GM23338 (cell line): ENCODE measurements around the gene TRNP1. TPM values are rescaled to one million over a fixed set of nuclear protein-coding genes. Genes with fewer than 3 reads are reported as not detected.

Source experiments
- ATAC-seq: fragments of 200-7000 bp; cut with Tn5 transposase; 3 replicates; pipeline ENCODE4 v1.9.1; 2020
- DNase-seq: peaks from one replicate; pipeline ENCODE4 v3.0.0-alpha.2; 2015; ENCODE audit warnings: low spot score
- H2AFZ ChIP-seq: fragments of 200-600 bp; sonication (generic); 2 replicates; pipeline ENCODE4 v1.8.0; 2016; ENCODE audit warnings: antibody characterized with exemption, mild to moderate bottlenecking, moderate library complexity
- H3F3A ChIP-seq: fragments of 200-600 bp; sonication (generic); replicated peaks from 2 replicates; pipeline ENCODE4 v1.8.0; 2017; ENCODE audit warnings: antibody characterized with exemption, mixed run types, low read depth
- H3K27ac ChIP-seq: fragments of 200-600 bp; sonication (generic); 2 replicates; pipeline ENCODE4 v1.6.1; 2016; ENCODE audit warnings: low read depth
- H3K27me3 ChIP-seq: fragments of 200-600 bp; sonication (generic); 2 replicates; pipeline ENCODE4 v1.8.0; 2016; ENCODE audit warnings: mild to moderate bottlenecking, mixed run types, moderate library complexity; ENCODE audit not compliant: insufficient read depth
- H3K36me3 ChIP-seq: fragments of 200-600 bp; sonication (generic); 2 replicates; pipeline ENCODE4 v1.8.0; 2016; ENCODE audit warnings: mild to moderate bottlenecking; ENCODE audit not compliant: insufficient read depth
- H3K4me1 ChIP-seq: fragments of 200-600 bp; sonication (generic); 2 replicates; pipeline ENCODE4 v1.8.0; 2016; ENCODE audit warnings: mild to moderate bottlenecking, moderate library complexity; ENCODE audit not compliant: insufficient read depth
- H3K4me2 ChIP-seq: fragments of 200-600 bp; sonication (generic); 2 replicates; pipeline ENCODE4 v1.7.1; 2017; ENCODE audit warnings: mixed run types
- H3K4me3 ChIP-seq: fragments of 200-600 bp; sonication (generic); 2 replicates; pipeline ENCODE4 v1.6.1; 2016; ENCODE audit warnings: mixed run types
- H3K79me2 ChIP-seq: fragments of 200-600 bp; sonication (generic); replicated peaks from 2 replicates; pipeline ENCODE4 v1.8.0; 2017; ENCODE audit warnings: mild to moderate bottlenecking; ENCODE audit not compliant: insufficient read depth
- H3K9me2 ChIP-seq: fragments of 200-600 bp; sonication (generic); 2 replicates; pipeline ENCODE4 v1.8.0; 2017; ENCODE audit not compliant: insufficient read depth
- H4K20me1 ChIP-seq: fragments of 200-600 bp; sonication (generic); replicated peaks from 2 replicates; pipeline ENCODE4 v1.8.0; 2017; ENCODE audit warnings: mild to moderate bottlenecking; ENCODE audit not compliant: insufficient read depth
- H3K27ac Mint-ChIP-seq: 2 replicates; pipeline ENCODE4 v1.8.0; 2020; ENCODE audit warnings: inconsistent platforms, mild to moderate bottlenecking, moderate library complexity, mixed read lengths
- H3K27me3 Mint-ChIP-seq: 3 replicates; pipeline ENCODE4 v1.8.0; 2022; ENCODE audit warnings: low read depth, mild to moderate bottlenecking, moderate library complexity, mixed read lengths, inconsistent platforms; ENCODE audit not compliant: insufficient read depth, poor library complexity
- H3K36me3 Mint-ChIP-seq: 3 replicates; pipeline ENCODE4 v1.8.0; 2021; ENCODE audit warnings: low read depth, mild to moderate bottlenecking, inconsistent platforms, moderate library complexity, mixed read lengths
- H3K4me1 Mint-ChIP-seq: 3 replicates; pipeline ENCODE4 v1.8.0; 2020; ENCODE audit warnings: mild to moderate bottlenecking, inconsistent platforms, mixed read lengths
- H3K4me3 Mint-ChIP-seq: 3 replicates; pipeline ENCODE4 v1.8.0; 2021; ENCODE audit warnings: moderate library complexity, mild to moderate bottlenecking, inconsistent platforms, mixed read lengths
- H3K9me3 Mint-ChIP-seq: 3 replicates; pipeline ENCODE4 v1.8.0; 2020; ENCODE audit warnings: moderate library complexity, mild to moderate bottlenecking, inconsistent platforms, mixed read lengths
- CTCF ChIP-seq, 2 experiments: fragments of 200-600 bp in 1 of 2; sonication (generic) in 1 of 2; conservative IDR thresholded peaks; 2 replicates each; pipeline versions ENCODE4 v1.5.1 to v1.6.1; 2016 to 2017; ENCODE audit warnings: antibody characterized with exemption in 2 of 2, low read depth in 2 of 2, mild to moderate bottlenecking in 2 of 2, moderate library complexity in 1 of 2
- ETS1 ChIP-seq: IDR thresholded peaks from 2 replicates; pipeline ENCODE4 v1.6.1; 2016; ENCODE audit warnings: antibody characterized with exemption
- EZH2 ChIP-seq: fragments of 200-600 bp; sonication (generic); IDR thresholded peaks from one replicate; pipeline ENCODE4 v1.8.0; 2017; ENCODE audit warnings: antibody characterized with exemption, mild to moderate bottlenecking, low read depth; ENCODE audit not compliant: unreplicated experiment
- NANOG ChIP-seq: IDR thresholded peaks from 2 replicates; pipeline ENCODE4 v1.6.1; 2016; ENCODE audit warnings: antibody characterized with exemption, borderline replicate concordance
- POLR2AphosphoS5 ChIP-seq: IDR thresholded peaks from 2 replicates; pipeline ENCODE4 v1.6.1; 2016; ENCODE audit warnings: antibody characterized with exemption, low read depth
- REST ChIP-seq: IDR thresholded peaks from one replicate; pipeline ENCODE4 v1.6.1; 2018; ENCODE audit warnings: antibody characterized with exemption; ENCODE audit not compliant: unreplicated experiment
- ZNF114 ChIP-seq: fragments of 250-450 bp; sonication (Bioruptor Pico); IDR thresholded peaks from 2 replicates; pipeline ENCODE4 v1.5.0; 2020; ENCODE audit warnings: mild to moderate bottlenecking, moderate library complexity
- polyA plus RNA-seq: library from polyadenylated mRNA; unstranded; fragments of >200 nt; fragmentation: Nextera tagmentation; extraction: Ambion mirVana; gene quantifications from 2 replicates; pipeline ENCODE4 v1.2.1, GENCODE V29; 2016
- total RNA-seq: library from RNA; depleted of rRNA; stranded (reverse); fragments of >200 nt; shearing (Covaris generic); gene quantifications from 2 replicates; pipeline ENCODE4 v1.2.3, GENCODE V29; 2014

TRNP1 gene
- total and polyA plus RNA-seq, 2 experiments from 2014 or later, result 21.2 to 54.3 TPM

GRCh38 chr1:26991310-26992116, 2.0 kb upstream of the TRNP1 start:
- Mint-ChIP-seq H3K27ac (no peak overlapping the region), H3K9me3 (no peaks in the 10 kb centered on the region), H3K4me1 (peaks cover 28% of the 10 kb centered on the region), H3K36me3 (peaks cover 16% of the 10 kb centered on the region), H3K27me3 (peaks cover 35% of the 10 kb centered on the region), H3K4me3 (peak overlapping the region; percentile 6; the same call in 1 of the 3 replicates)
- no peaks in the 10 kb centered on the region for H3K9me2 ChIP-seq
- H3K27me3 ChIP-seq, result no peaks in the 10 kb centered on the region
- peaks cover 19% of the 10 kb centered on the region for H4K20me1 ChIP-seq
- ATAC-seq (no peak), DNase-seq (no peak)
- H3K36me3 ChIP-seq, result peaks cover 10% of the 10 kb centered on the region; the same call in 1 of the 2 replicates
- no peak overlapping the region for H3K27ac ChIP-seq
- TF ChIP-seq CTCF (conservative IDR thresholded peaks at IDR 0.05; ENCODE audit: low read depth in 2 of 2), result no peak
- TF ChIP-seq ETS1, result no peak
- TF ChIP-seq ZNF114 (CRISPR knock-in tag), result no peak
- no peak for TF ChIP-seq REST
- TF ChIP-seq POLR2AphosphoS5, result no peak
- no peak for TF ChIP-seq EZH2
- no peak for TF ChIP-seq NANOG
- no peak overlapping the region for H3K4me3 ChIP-seq
- H3K79me2 ChIP-seq, result peaks cover 26% of the 10 kb centered on the region
- no peak overlapping the region for H3K4me2 ChIP-seq
- peaks cover 25% of the 10 kb centered on the region for H3K4me1 ChIP-seq
- no peak overlapping the region; the same call in 1 of the 2 replicates for H2AFZ ChIP-seq
- peaks cover 23% of the 10 kb centered on the region for H3F3A ChIP-seq
